Measurements from ENCODE around the gene CCDC102A.

- TF ChIP-seq EZH2 (IDR thresholded peaks at IDR 0.05; ENCODE audit: borderline replicate concordance, low read length): no peak
- no peak for TF ChIP-seq CTCF (conservative IDR thresholded peaks at IDR 0.05 in 1 of 2, IDR thresholded peaks at IDR 0.05 in 1 of 2; ENCODE audit: extremely low read depth in 1 of 2, insufficient read depth in 1 of 2, low read depth in 1 of 2, low read length in 2 of 2)
These were observed 64.3 kb downstream of the CCDC102A start for GRCh38 chr16:57471852-57472664.

Data from mammary epithelial cell (primary cell).